Measurements from ENCODE around the gene SYT6.
"Not testable (repeated sequence)": the region's sequence is repeated elsewhere in the genome, so short reads cannot be mapped to it uniquely, and the experiment has no call there.

Gene SYT6

GRCh38 chr1:114090738-114091505 is 62.7 kb downstream of the SYT6 start:
- no peak for DNase-seq

DNA sequence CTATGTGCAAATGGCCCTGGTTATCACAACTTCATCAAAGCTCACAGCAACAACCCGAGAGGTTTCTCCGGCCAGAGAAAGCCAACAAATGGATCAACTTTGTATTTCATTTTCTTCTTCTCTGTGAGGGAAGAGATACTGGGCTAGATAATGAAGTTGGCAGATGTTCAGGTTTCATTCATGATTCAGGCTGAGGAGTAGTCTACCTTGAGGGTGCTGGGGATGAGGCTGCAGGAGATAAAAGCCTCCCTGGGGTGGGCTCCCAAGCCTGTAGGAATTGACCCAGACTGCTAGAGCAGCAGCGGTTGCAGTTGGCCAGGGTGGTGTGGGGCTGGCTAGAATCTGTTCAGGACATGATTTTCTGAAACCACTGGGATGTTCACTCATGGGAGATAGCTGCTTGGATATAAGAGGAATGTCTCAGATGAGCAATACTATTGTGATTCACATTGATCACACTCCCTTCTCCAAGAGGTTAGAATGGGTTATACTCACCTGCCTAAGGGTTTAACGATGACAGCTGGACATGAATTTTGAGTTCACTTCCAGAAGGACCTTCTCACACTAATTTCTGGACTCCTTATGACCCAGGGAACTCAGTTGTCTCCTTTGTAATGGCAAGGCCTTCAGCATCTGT is 64.0 kb downstream of the SYT6 start:
- DNase-seq, result no peak

DNA sequence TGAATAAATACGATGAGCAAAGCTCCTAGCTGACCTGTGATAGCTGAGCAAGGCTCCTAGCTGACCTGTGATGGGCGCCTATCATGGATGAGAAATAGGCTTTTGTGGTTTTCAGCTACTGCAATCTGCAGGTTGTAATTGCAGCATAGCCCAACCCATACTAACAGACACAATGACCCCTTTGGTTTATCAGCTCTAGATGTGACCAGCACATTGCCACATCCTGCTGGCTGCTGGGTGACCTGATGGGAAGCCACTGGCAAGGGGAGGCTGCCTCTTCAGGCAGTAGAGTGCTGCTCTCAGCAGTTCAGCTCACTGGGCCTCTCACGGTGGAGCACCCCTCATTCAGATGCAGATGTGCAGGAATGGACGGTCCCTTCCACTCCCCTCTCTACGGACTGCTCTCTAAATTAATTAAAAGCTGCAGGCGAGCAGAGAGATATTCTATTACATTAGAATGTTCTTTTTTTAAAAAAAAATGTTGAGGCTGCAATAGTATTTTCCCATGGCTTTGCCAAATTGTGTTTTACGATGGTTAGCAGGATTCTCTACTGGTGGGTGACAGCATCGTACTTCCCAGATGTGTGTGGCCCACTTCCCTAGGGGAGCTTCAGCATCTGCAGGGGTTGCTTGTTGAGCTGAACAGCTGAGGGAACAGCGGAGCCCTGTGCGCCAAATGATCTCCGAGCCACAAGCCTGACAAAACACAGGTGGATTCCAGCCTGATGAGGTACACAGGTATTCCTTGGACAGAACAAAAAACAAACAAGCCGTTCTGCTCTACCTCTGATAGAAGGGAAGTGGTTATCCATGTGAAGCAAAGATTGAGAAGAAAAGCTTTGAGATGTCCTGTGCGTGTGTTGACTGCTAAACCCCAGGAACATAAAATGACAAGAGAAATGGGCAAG is 65.0 kb downstream of the SYT6 start:
- no peak for DNase-seq

GRCh38 chr1:114087495-114087894 is 66.2 kb downstream of the SYT6 start:
- no peak for DNase-seq

GRCh38 chr1:114086601-114087368 is 66.9 kb downstream of the SYT6 start:
- DNase-seq, result no peak

DNA sequence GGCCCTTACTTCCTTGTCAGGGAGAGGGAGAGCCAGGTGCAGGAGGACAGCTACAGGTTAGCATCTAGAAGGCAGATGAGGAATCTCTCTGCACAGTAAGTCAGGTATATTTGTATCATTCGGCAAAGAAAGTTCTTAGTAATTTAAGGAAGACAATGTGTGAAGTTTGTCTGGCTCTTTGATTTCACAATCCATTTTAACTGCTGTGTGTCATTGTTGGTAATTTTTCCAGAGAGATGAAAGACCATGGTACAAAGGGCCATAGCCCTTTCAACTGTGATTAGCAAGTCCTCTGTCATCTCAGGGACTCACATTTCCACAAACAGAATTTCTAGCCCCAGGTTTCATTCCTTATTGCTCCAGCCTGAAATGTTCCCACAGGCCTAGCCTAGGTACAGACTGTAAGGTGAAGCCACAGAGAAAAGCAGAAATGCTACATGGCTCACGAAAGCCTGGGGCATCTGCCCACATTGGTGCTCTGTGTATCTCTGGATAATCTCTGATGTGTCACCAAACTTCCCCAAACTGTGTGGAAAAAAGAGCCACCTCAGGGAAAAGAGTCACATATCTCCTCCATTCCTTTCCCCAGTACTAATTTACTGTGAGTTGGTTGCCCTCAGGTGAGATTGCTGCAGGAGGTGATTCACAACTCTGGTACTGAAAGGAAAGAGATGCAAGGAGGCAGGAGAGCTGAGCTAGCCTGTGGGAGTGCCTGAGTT is 70.6 kb downstream of the SYT6 start:
- DNase-seq, result no peak

GRCh38 chr1:114082304-114082630 is 71.4 kb downstream of the SYT6 start:
- no peak for DNase-seq

DNA sequence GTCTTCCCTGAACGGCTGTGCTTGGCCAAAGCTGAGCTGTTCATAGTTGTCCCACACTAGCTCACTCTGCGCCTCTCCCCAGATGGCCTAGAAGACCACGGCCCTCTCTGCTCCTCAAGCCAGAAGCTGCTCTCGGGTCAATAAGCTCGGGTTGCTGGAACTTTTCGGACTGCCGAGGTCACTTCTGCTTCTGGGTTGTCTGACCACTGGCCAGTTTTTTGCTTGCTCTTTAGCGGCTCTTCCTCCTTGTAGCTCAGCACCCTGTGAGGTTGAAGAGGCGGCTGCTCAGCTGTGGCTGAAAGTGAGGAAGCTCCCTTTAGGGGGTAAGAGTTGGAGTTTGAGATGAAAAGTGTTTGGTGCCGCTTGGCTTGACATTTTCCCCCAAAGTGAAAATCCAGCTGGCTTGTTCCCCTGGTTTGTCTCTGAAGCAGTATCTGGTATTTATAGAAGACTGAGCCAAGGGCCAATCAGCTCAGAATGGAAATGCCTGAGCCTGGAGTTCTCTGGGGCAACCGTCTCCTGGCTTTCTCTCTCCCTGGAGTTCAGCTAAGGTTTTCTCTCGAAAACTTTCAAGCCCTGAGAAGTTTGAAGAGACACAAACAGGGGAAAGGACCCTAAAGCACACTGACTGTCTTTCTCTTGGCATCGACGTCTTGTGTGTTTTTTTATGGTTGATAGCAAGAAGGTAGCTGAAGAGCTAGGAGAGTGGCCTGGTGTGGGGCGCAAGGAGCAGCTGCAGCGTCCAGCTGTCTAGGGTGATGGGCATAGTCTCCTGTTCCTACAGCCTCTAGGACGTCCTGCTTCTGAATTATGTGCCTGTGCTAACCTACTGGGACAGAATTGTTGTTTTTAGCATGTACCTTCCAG is 72.0 kb downstream of the SYT6 start:
- no peak for DNase-seq

DNA sequence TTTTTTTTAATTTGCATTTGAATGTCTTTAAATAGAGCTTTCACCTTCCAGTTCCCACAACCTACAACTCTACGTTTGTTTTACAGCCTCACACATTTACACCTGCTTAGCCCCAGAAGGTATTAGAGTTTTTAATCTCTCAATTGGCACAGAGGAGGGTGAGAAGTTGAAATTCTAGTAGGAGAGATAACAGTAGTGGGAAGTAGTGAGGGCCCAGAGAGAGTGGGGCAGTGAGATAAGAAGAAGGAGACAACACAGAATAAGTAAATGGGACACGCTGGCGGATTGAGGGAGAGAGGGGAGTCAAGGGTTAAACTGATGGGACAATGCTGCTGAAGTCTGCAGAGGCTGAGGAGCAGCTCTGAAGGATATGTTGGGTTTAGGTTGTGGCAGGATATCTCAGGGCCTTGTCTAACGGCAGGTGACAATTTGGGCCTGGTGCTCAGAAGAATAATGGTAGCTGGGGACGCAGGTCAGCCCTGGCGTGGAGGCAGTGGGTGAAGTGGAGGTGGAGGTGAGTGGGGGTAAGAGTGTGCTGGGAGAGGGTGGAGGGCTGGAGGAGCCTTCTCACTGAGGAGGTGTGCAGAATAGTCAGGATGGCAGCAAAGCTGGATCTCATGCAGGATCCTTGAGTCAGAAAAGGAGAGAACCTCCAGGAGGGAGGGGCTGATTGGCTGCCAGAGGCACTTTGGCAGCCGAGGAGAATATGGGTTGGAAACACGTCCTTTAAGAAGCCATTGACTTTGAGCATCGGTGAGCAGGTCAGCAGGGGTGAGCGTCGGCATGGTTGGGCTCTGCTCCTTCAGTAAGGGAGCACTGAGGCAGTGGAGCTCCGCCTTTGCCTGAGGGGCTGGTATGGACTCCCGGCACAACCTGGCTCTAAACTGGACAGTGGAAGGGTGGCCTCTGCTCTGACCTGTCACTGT is 72.9 kb downstream of the SYT6 start:
- DNase-seq, result no peak

- DNase-seq, result no peak
Observed at GRCh38 chr1:114079596-114080190, 74.0 kb downstream of the SYT6 start.

DNA sequence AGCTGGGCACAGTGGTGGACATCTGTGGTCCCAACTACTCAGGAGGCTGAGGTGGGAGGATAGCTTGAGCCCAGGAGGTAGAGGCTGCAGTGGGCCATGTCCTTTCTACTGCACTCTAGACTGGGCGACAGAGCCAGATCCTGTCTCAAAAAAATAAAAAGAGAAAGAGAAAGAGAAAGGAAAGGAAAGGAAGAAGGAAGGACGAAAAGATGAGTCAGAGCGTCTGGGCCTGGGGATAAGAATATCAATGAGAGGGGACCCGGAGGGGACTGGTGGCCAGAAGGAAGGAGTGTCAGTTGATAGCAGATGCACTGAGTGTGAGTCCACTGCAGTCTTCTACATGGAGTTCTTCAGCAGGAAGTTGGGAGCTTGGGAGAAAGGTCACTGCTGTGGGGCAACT is 75.6 kb downstream of the SYT6 start:
- no peak for DNase-seq

- no peak for DNase-seq
Observed at GRCh38 chr1:114077188-114077587, 76.5 kb downstream of the SYT6 start.

GRCh38 chr1:114076308-114076707 is 77.4 kb downstream of the SYT6 start:
- DNase-seq, result no peak

GRCh38 chr1:114075546-114076242 is 78.0 kb downstream of the SYT6 start:
- DNase-seq, result no peak

DNA sequence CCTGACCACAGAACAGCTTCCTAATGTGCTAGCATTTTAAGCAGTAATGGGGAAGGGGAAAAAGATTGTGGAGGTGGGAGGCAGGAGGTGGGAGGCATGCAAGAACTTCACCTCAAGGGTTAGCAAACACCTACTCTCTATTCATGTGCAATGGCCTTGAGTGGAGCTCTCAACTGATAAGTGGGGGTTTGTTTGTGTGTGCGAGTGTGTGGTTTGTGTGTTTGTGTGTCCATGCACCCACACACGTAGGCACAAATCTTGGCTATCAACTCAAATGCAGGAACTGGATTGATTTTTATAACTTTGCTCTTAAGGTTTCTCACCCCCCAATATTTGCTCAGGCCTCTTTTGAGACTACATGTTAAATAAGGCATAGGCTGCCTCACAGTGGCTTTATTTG is 78.6 kb downstream of the SYT6 start:
- no peak for DNase-seq

DNA sequence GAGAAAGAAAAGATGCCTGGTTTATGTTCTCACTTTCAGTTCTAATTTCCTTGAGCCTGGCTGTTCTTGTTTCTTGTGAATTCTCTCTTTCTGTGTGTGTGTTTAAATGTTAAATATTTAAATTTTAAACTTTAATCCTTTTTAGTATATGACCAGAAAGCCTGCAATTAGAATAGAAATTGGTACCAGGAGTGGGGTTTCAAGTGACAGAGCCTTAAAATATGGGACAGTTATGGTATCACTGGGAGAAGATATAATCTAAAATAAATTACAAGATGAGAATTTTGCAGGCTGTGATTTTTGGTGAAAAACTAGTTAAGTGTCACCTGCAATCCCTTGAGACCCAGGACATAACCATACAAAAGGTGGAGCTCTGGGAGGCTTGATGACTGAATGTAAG is 81.4 kb downstream of the SYT6 start:
- no peak for DNase-seq

DNA sequence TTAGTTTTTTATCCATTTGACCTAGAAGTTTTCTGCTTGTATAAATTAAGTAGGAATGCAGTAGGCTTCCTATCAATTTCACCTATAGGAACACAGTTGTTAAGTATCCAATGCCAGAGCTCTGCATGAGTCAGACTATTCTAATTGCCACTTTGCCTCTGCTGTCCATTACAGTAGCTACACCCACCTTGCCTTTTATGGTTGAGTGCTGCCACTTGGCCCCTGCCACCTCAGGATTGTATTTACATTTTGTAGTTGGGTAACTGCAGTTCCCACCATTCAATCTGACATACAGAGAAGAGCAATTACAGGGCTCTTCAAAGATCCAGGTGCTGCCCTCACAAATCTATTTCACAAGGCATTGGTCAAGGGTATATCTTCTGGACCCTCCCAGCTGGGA is 83.9 kb downstream of the SYT6 start:
- not testable (repeated sequence) for DNase-seq

GRCh38 chr1:114068684-114069083 is 85.0 kb downstream of the SYT6 start:
- not testable (repeated sequence) for DNase-seq

- DNase-seq, result not testable (repeated sequence)
Observed at GRCh38 chr1:114065671-114066070, 88.0 kb downstream of the SYT6 start.
